Thyroid gland (tissue), 4 donors: ENCODE results near the gene ACHE. TPM values are rescaled to one million over a fixed set of nuclear protein-coding genes. Genes with fewer than 3 reads are reported as not detected.

Experiments
- DNase-seq, 2 donors: peaks; one replicate each; pipeline ENCODE4 v3.0.0-alpha.2; 2019
- H3K27ac ChIP-seq, 3 donors: fragments of 200-600 bp; sonication (generic); 1 replicate in 2 of 3; 2 replicates in 1 of 3; pipeline ENCODE4 v1.5.1; 2016 to 2019; ENCODE audit warnings: mild to moderate bottlenecking in 1 of 3, moderate library complexity in 1 of 3
- H3K27me3 ChIP-seq: fragments of 200-600 bp; sonication (generic); one replicate; pipeline ENCODE4 v1.5.1; 2019
- H3K36me3 ChIP-seq, 2 donors: fragments of 200-600 bp; sonication (generic); one replicate each; pipeline ENCODE4 v1.5.1; 2016 to 2019
- H3K4me1 ChIP-seq, 2 donors: fragments of 200-600 bp; sonication (generic); one replicate each; pipeline ENCODE4 v1.5.1; 2017 to 2019
- H3K4me3 ChIP-seq, 3 donors: fragments of 200-600 bp; sonication (generic); replicated peaks in 1 of 3; 1 replicate in 2 of 3; 2 replicates in 1 of 3; pipeline ENCODE4 v1.5.1; 2016; ENCODE audit warnings: mild to moderate bottlenecking in 1 of 3
- H3K9me3 ChIP-seq: fragments of 200-600 bp; sonication (generic); one replicate; pipeline ENCODE4 v1.5.1; 2017
- POLR2A ChIP-seq, 2 donors: fragments of 450-650 bp; IDR thresholded peaks; one replicate each; pipeline ENCODE4 v1.6.1; 2017; ENCODE audit warnings: antibody characterized with exemption in 2 of 2, mild to moderate bottlenecking in 2 of 2, moderate library complexity in 1 of 2
- WGBS, 2 donors: methylation state at CpG; one replicate each; pipeline ENCODE4 v1.1.5; 2017; 5-methylcytosine and 5-hydroxymethylcytosine counted together
- intact Hi-C: fragments of 100-400 bp; cut with DNase I; formaldehyde crosslinking; loops from one replicate; pipeline ENCODE4 v1.15.1; 2023
- total RNA-seq, 4 donors: library from RNA; depleted of rRNA; stranded (reverse); fragments of >200 nt; gene quantifications; one replicate each; pipeline ENCODE4 v1.2.3, GENCODE V29; 2016
- TF ChIP-seq, protein P1 (sequence below), 6 experiments: fragments of 200-600 bp in 3 of 6; fragments of 450-650 bp in 3 of 6; sonication (generic) in 3 of 6; IDR thresholded peaks; one replicate each; pipeline ENCODE4 v1.5.1; 2016 to 2019; ENCODE audit warnings: antibody characterized with exemption in 6 of 6, mild to moderate bottlenecking in 2 of 6, inconsistent platforms in 1 of 6, moderate library complexity in 1 of 6

The ACHE gene
- total RNA-seq, 4 donors from 2014 or later = 1.0 to 4.8 (median 1.8) TPM

DNA sequence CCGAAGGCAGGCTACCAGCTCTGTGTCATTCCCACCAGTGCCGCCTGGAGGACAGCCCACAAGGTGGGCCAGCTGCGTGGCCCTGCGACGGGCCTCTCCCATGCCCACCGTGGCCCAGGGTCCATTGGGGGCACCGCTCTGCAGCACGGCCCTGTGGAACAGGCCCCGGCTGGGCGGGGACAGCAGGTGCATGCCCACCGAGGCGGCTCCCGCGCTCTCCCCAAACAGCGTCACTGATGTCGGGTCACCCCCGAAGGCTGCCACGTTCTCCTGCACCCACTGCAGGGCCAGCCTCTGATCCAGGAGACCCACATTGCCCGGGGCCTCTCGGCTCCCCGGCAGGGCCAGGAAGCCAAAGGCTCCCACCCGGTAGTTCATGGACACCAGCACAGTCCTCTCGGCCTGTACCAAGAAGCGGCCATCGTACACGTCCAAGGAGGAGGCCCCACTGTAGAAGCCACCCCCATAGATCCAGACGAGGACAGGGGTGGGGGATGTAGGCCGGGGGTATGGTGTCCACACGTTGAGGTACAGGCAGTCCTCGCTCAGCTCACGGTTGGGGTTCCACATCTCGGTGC lies 2.3 kb downstream of the ACHE start:
- no peak for DNase-seq
- 94 to 95% methylated on average over 19 to 26 of the region's 32 CpGs for WGBS, 2 donors
- Histone ChIP-seq H3K27me3 (peaks cover 10% of the 10 kb centered on the region), H3K27ac (no peak overlapping the region), H3K4me1 (peaks cover 31 to 48% of the 10 kb centered on the region in 2 donors), H3K9me3 (no peaks in the 10 kb centered on the region), H3K4me3 (no peak overlapping the region), H3K36me3 (no peaks in the 10 kb centered on the region)
- TF ChIP-seq, protein P1, sequence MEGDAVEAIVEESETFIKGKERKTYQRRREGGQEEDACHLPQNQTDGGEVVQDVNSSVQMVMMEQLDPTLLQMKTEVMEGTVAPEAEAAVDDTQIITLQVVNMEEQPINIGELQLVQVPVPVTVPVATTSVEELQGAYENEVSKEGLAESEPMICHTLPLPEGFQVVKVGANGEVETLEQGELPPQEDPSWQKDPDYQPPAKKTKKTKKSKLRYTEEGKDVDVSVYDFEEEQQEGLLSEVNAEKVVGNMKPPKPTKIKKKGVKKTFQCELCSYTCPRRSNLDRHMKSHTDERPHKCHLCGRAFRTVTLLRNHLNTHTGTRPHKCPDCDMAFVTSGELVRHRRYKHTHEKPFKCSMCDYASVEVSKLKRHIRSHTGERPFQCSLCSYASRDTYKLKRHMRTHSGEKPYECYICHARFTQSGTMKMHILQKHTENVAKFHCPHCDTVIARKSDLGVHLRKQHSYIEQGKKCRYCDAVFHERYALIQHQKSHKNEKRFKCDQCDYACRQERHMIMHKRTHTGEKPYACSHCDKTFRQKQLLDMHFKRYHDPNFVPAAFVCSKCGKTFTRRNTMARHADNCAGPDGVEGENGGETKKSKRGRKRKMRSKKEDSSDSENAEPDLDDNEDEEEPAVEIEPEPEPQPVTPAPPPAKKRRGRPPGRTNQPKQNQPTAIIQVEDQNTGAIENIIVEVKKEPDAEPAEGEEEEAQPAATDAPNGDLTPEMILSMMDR (IDR thresholded peaks at IDR 0.05) = no peak
- no peak for TF ChIP-seq POLR2A (IDR thresholded peaks at IDR 0.05)
- intact Hi-C loops = loop anchor here (10.0 kb wide), 1 partner anchor 271 kb away; the partner anchor contains the start of gene VGF

DNA sequence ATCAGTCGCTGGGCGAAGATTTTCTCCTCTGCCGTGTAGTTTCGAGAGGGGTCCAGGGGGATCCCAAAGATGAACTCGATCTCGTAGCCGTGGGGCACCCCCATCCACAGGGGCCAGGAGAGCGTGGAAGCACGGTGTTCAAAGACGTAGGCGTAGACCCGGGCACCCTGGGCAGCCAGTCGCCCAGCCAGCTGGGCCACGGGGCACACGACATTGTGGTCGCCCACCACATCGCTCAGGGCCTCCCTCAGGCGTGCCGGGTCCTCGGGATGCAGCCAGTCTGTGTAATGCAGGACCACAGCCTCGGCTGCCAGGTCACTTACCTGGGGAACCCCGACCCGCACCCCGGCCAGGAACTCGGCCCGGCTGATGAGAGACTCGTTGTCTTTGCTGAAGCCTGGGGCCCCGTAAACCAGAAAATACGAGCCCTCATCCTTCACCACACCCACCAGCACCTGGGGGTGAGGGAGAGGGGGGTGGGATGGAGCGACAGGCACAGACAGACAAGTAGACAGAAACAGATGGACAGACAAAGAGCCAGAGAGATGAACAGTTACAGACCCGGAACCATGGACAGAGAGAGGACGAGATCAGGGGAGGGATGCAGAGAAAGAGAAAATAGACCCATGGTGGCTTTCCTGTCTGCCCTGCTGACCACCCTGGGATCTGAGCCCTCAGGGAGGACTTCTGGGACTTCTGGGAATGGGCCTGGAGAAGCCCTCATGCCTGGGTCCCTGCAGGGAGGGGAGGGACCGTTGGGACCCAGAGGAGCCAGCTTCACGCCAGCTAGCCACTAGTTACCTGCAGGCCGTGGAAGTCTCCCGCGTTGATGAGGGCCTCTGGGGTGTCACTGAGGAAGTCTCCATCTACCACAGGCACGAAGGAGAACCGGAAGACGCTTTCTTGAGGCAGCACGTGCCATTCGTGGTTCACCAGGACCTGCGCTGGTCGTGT lies 3.0 kb downstream of the ACHE start:
- Histone ChIP-seq H3K27me3 (peaks cover 7% of the 10 kb centered on the region), H3K4me1 (peaks cover 32 to 52% of the 10 kb centered on the region in 2 donors), H3K4me3 (no peak overlapping the region), H3K9me3 (no peaks in the 10 kb centered on the region), H3K27ac (no peak overlapping the region), H3K36me3 (peaks cover 6 to 7% of the 10 kb centered on the region in 2 donors)
- 93 to 94% methylated on average over 34 to 37 of the region's 44 CpGs for WGBS, 2 donors
- intact Hi-C loops = loop anchor here (10.0 kb wide), 1 partner anchor 272 kb away; the partner anchor contains the start of gene VGF
- TF ChIP-seq POLR2A (IDR thresholded peaks at IDR 0.05) = no peak
- TF ChIP-seq, protein P1 (IDR thresholded peaks at IDR 0.05) = no peak
- DNase-seq = no peak

DNA sequence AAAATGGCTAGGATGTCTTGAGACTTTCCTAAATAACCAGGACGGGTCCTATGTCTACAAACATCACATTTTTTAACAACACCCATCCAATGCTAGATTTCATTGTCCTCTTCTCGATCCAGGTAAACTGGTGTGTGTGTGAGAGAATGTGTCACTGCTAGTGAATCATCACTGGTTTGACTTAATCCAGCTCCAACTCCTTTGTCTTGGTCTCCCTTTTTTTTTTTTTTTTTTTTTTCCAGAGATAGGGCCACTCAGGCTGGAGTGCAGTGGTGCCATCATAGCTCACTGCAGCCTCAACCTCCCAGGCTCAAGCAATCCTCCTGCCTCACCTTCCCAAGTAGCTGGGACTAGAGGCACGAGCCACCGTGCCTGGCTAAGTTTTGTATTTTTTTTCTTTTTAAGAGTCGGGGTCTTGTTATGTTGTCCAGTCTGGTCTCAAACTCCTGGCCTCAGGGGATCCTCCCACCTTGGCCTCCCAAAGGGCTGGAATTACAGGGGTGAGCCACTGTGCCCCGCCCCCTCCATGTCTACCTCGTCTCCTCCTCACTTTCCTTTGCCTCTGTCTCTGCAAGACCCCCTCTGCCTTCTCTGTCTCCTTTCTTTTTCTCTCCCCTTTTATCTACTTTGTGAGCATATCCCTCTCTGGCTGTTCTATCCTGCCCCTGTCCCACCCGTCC lies 4.0 kb downstream of the ACHE start:
- Histone ChIP-seq H3K27me3 (peaks cover 7% of the 10 kb centered on the region), H3K36me3 (peaks cover 16% of the 10 kb centered on the region in 2 donors), H3K4me3 (no peak overlapping the region), H3K9me3 (no peaks in the 10 kb centered on the region), H3K27ac (peak overlapping the region in 1 of 3 donors; percentile 92), H3K4me1 (peaks cover 32 to 47% of the 10 kb centered on the region in 2 donors)
- no peak for DNase-seq
- intact Hi-C loops = loop anchor here (10.0 kb wide), 1 partner anchor 273 kb away; the partner anchor contains the start of gene VGF
- WGBS, 2 donors = 73 to 82% methylated on average over 8 of the region's 8 CpGs
- TF ChIP-seq, protein P1 (IDR thresholded peaks at IDR 0.05) = no peak
- no peak for TF ChIP-seq POLR2A (IDR thresholded peaks at IDR 0.05)

DNA sequence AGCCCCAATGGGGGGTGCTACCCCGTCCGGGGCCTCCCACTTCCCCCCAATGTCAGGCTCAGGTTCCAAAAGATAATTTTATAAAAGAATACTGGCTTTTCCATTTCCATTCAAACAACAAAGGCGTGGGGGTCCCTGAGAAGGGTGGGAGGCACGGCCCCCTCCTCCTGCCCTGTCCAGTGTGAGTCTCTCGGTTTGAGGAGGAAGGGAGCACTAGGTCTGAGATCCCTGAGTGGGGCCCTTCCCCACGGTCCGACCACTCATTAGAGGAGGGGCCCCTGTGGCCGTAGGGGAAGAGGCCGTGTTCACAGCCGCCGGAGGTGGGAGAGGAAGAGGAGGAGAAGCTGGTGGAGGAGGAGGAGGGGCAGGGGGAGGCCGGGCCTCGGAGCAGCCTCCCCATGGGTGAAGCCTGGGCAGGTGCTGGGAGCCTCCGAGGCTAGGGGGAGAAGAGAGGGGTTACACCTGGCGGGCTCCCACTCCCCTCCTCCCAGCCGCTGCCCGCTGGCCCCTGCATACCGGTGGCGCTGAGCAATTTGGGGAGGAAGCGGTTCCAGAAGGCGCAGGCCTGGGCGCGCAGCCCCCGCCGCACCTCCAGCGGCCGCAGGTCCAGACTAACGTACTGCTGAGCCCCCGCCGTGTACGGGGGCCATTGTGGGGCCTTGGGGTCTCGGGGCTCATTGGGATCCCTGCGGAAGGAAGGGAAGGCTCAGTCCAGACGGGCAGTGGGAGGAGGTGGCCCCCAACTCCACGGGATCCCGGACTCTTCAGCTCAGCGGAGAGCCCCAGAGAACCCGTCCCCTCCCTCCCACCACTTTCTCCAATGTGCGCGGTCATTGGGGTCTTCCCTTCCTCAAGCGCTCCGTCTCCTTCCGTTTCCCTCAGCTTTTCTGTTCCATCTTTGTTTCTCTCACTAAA lies 4.8 kb downstream of the ACHE start:
- Histone ChIP-seq H3K36me3 (peaks cover 24% of the 10 kb centered on the region in 2 donors), H3K9me3 (no peaks in the 10 kb centered on the region), H3K27me3 (peaks cover under 1% of the 10 kb centered on the region), H3K4me3 (peak overlapping the region in 2 of 3 donors; percentile 8 to 62), H3K27ac (peak overlapping the region; percentile 88 to 97 (median 92)), H3K4me1 (peaks cover 24 to 39% of the 10 kb centered on the region in 2 donors)
- WGBS, 2 donors = 13 to 14% methylated on average over 27 to 43 of the region's 43 CpGs
- intact Hi-C loops = loop anchor here (10.0 kb wide), 1 partner anchor 274 kb away; the partner anchor contains the start of gene VGF
- no peak for TF ChIP-seq POLR2A (IDR thresholded peaks at IDR 0.05)
- TF ChIP-seq, protein P1 (IDR thresholded peaks at IDR 0.05) = no peak
- peak in 1 of 2 donors; percentile 35 for DNase-seq
